KOPT-K1 (cell line): ENCODE data around the gene ASCC1.

Experiments used
- H3K27ac ChIP-seq: fragments of 200-600 bp; sonication (generic); 2 replicates; pipeline ENCODE4 v1.5.1; 2016; ENCODE audit warnings: antibody characterized with exemption, mild to moderate bottlenecking, low read depth, low read length; ENCODE audit not compliant: poor library complexity, severe bottlenecking
- H3K36me3 ChIP-seq: fragments of 200-600 bp; sonication (generic); 2 replicates; pipeline ENCODE4 v1.5.1; 2017; ENCODE audit warnings: antibody characterized with exemption, mild to moderate bottlenecking, low read length, moderate library complexity; ENCODE audit not compliant: insufficient read depth
- H3K9me3 ChIP-seq: fragments of 200-600 bp; sonication (generic); 2 replicates; pipeline ENCODE4 v1.5.1; 2017; ENCODE audit warnings: antibody characterized with exemption, low read length, mild to moderate bottlenecking; ENCODE audit not compliant: insufficient read depth, poor library complexity, severe bottlenecking

The ASCC1 gene

GRCh38 chr10:72104472-72105097 is 111.5 kb downstream of the ASCC1 start:
- no peaks in the 10 kb centered on the region for H3K9me3 ChIP-seq
- peak overlapping the region; percentile 71 for H3K27ac ChIP-seq
- peaks cover 25% of the 10 kb centered on the region; the same call in 1 of the 2 replicates for H3K36me3 ChIP-seq

- Histone ChIP-seq H3K9me3 (no peaks in the 10 kb centered on the region), H3K36me3 (peaks cover 50% of the 10 kb centered on the region; the same call in 1 of the 2 replicates), H3K27ac (no peak overlapping the region)
Observed at GRCh38 chr10:72099600-72099921, 116.5 kb downstream of the ASCC1 start.

DNA sequence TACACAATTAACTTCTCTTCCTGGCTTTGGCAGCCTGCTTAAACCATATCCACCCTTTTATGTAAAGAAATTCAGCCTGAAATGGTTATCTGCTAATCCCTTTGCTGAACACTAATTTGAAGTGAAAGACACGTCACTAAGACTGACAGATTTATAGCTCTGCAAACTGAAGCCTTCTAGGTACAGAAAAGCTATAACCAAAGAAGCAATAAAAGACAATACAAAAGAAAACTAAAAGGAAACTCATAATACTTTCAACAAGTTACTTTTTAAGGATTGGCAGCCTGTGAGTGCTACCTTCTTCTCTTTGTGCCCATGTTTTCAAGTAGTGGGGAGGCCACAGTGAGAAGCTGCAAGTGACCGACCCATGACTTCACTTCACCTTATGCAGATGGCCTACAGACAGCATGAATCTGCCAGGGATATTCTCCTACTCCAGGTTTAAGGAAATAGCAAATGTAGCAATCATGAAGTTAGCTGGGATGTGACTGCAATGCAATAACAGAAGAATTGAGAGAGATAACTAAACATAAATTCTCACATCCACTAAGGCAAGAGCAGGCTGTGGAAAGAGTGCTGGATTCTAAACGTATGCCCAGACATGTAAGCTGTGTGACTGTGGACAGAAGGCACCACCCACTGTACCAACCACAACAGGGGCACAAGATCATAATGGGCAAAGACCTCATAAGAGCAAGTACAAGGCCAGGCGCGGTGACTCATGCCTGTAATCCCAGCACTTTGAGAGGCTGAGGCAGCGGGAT is 117.1 kb downstream of the ASCC1 start:
- no peak overlapping the region for H3K27ac ChIP-seq
- peaks cover 50% of the 10 kb centered on the region; the same call in 1 of the 2 replicates for H3K36me3 ChIP-seq
- no peaks in the 10 kb centered on the region for H3K9me3 ChIP-seq

- no peaks in the 10 kb centered on the region for H3K9me3 ChIP-seq
- H3K36me3 ChIP-seq = peaks cover 50% of the 10 kb centered on the region; the same call in 1 of the 2 replicates
- H3K27ac ChIP-seq = no peak overlapping the region
Observed at GRCh38 chr10:72098301-72098835, 117.7 kb downstream of the ASCC1 start.

- H3K36me3 ChIP-seq = peaks cover 49% of the 10 kb centered on the region; the same call in 1 of the 2 replicates
- H3K27ac ChIP-seq = no peak overlapping the region
- no peaks in the 10 kb centered on the region for H3K9me3 ChIP-seq
Observed at GRCh38 chr10:72097448-72098300, 118.4 kb downstream of the ASCC1 start.

DNA sequence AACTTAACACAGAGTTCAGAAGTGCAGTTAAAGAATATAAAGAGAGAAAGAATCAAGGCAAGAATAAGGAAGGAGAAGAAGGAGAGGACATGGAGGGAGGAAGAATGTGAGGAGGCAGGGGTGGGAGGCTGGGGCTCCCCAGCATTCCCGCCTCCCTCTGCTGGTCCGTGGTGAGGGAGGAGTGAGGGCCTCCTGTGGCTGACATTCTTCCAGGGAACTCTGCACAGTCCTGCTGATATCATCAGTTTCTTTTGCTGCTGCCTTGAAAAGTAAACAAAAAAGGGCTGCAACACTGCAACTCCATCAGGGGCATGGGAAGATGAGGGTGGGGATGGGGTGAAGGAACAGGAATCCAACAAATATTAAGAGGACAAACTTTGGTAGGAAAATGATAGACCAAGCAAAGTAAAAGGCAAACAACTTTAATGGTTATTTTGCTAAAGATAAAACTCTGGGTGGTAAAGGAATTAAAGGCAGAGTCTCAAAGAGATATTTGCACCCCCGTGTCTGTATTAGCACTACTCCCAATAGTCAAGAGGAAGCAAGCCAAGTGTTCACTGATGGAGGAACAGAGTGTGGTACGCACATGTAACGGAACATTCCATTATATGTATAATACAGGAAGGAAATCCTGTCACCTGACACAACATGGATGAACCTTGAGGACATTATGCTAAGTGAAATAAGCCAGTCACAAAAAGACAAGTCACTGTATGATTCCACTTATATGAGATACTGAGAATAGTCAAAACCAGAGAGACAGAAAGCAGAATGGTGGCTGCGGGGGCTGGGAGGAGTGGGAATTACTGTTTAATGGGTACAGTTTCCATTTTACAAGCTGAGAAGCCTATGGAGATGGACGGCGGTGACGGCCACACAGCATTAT is 119.7 kb downstream of the ASCC1 start:
- no peak overlapping the region for H3K27ac ChIP-seq

DNA sequence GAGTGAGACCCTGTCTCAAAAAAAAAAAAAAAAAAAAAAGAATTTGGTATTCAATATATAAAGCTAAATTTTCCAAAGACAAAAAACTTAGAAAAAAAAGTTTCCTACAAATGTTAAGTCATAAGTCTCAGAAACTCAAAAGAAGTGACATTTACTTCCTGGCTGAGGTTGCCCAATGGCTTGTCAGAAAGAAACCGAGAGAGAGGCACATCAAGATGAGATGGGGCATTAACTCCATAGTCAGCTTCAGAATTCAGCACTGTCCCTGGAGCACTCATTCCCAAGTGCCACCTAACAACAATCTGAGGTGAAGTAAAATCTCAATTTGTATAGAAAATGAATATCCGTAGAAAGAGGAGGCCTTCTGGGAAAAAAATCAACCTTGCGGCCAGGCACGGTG is 120.9 kb downstream of the ASCC1 start:
- Histone ChIP-seq H3K9me3 (no peaks in the 10 kb centered on the region), H3K27ac (no peak overlapping the region), H3K36me3 (peaks cover 26% of the 10 kb centered on the region; the same call in 1 of the 2 replicates)

More for the DNA sequence above, 119.7 kb downstream of the ASCC1 start:
- H3K36me3 ChIP-seq = peaks cover 36% of the 10 kb centered on the region; the same call in 1 of the 2 replicates
- H3K9me3 ChIP-seq = no peaks in the 10 kb centered on the region

DNA sequence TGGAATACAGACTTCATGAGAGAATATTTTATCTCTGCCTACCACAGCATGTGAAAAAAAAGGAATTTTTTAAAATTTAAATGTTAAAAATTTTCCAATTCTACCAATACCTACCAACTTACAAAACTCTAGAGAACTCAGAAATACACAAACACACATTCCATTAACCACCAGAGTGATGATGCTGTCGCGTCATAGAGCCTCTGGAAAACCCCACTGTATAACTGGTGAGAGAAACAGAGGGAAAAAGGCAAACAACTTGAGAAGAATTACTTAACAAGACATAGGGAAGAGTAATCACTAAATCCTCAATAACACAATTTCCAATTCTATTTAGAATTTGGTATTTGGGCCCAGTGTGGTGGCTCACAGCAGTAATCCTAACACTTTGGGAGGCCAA is 121.5 kb downstream of the ASCC1 start:
- no peaks in the 10 kb centered on the region for H3K9me3 ChIP-seq
- H3K27ac ChIP-seq = no peak overlapping the region
- peaks cover 25% of the 10 kb centered on the region; the same call in 1 of the 2 replicates for H3K36me3 ChIP-seq

- Histone ChIP-seq H3K36me3 (peaks cover 23% of the 10 kb centered on the region; the same call in 1 of the 2 replicates), H3K9me3 (no peaks in the 10 kb centered on the region), H3K27ac (no peak overlapping the region)
Observed at GRCh38 chr10:72093450-72093849, 122.6 kb downstream of the ASCC1 start.

- H3K9me3 ChIP-seq = no peaks in the 10 kb centered on the region
Observed at GRCh38 chr10:72092987-72093386, 123.1 kb downstream of the ASCC1 start.

DNA sequence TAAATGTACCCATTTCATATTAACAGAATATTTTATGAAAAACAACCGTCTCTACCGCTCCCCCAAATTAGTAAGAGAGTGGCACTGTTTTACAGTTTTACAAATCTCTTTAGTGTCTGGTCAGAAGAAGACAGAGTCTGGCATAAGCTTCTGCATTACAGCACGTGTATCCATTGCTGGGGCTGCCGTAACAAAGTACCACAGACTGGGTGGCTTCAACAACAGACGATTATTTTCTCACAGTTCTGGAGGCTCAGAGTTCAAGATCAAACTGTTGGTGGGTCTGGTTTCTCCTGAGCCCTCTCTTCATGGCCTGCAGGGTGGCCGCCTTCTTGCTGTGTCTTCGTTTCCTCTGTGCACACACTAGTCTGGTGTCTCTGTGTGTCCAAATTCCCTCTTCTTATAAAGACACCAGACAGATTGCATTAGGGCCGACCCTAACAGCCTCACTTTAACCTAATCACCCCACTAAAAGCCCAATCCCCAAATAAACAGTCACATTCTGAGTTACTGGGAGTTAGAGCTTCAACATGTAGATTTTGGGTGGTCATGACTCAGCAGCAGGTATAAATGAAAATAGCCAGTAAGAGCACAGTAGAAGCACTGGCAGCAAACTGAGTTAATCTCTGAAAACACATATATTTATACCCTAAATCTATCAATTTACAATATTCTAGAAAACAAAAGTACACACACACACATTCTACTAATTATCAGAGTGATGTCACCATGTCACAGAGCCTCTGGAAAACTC is 123.7 kb downstream of the ASCC1 start:
- Histone ChIP-seq H3K27ac (no peak overlapping the region), H3K9me3 (no peaks in the 10 kb centered on the region)

More at GRCh38 chr10:72092987-72093386, 123.1 kb downstream of the ASCC1 start:
- peaks cover 18% of the 10 kb centered on the region; the same call in 1 of the 2 replicates for H3K36me3 ChIP-seq
- H3K27ac ChIP-seq = no peak overlapping the region

GRCh38 chr10:72090326-72090725 is 125.8 kb downstream of the ASCC1 start:
- Histone ChIP-seq H3K27ac (no peak overlapping the region), H3K36me3 (no peaks in the 10 kb centered on the region), H3K9me3 (no peaks in the 10 kb centered on the region)

More for the DNA sequence above, 123.7 kb downstream of the ASCC1 start:
- H3K36me3 ChIP-seq = peaks cover 17% of the 10 kb centered on the region; the same call in 1 of the 2 replicates

DNA sequence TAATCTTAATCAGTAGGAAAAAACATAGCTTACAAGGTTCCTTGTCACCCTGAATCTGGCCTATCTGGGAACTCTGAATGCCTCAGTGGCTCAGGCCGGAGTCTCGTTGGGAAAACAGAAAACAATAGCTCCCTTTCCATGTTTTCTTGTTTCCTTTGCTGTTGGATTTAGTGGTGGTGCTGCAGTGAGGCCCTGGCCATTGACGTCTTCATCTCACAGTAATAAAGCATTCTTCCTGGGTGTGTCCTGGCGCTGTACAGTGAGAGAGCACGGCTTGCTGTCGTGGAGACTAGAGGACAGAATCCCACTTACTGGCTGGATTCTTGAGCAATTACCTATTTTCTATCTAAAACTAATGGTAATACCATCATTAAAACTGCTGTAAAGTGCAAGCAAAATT is 126.5 kb downstream of the ASCC1 start:
- Histone ChIP-seq H3K9me3 (no peaks in the 10 kb centered on the region), H3K27ac (no peak overlapping the region), H3K36me3 (no peaks in the 10 kb centered on the region)
